HG03469 (cell line): ENCODE data around the gene SHMT2.

Experiments used
- ATAC-seq: cut with Tn5 transposase; IDR thresholded peaks from one replicate; pipeline ENCODE4 v1.9.1; 2021; ENCODE audit warnings: mild to moderate bottlenecking, moderate library complexity, moderate number of reproducible peaks; ENCODE audit not compliant: unreplicated experiment

SHMT2 gene

DNA sequence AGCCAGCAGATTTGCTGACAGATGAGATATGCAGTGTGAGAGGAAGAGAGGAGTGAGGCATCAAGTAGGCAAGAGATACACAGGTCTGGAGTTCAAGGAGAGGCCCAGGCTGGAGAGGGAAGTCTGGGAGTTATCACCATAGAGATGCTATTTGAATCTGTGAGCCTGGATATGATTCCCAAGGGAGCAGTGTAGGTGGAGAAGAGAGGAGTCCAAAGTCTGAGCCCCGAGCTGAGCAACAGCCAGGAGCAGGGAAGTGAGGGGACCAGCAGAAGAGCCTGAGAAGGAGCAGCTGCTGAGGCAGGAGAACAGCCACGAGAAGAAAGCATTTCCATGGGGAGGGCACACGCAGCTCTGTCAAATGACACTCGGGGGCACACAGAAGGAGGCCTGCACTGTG, 33.1 kb upstream of the SHMT2 start:
- no peak for ATAC-seq

DNA sequence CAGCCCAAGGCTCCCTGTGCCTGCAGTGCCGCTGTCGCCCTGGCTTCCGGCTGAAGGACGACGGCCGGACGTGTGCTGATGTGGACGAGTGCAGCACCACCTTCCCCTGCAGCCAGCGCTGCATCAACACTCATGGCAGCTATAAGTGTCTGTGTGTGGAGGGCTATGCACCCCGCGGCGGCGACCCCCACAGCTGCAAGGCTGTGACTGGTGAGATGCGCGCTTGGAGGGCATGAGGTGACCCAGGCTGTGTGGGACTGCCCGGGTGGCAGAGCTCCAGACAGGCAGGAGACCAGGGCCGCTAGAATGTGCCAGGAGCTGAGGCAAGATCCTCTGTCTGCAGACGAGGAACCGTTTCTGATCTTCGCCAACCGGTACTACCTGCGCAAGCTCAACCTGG, 32.6 kb upstream of the SHMT2 start:
- ATAC-seq, result no peak

DNA sequence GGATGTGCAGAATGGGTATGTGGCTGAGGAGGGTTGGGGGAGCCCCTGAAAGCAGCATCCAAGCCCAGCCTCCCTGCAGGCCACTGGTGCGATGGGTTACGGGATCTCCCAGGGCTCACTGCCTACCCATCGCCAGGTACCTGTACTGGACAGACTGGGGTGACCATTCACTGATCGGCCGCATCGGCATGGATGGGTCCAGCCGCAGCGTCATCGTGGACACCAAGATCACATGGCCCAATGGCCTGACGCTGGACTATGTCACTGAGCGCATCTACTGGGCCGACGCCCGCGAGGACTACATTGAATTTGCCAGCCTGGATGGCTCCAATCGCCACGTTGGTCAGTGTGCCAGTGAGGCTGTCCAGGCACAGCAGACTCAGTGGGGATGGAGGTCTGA, 31.2 kb upstream of the SHMT2 start:
- no peak for ATAC-seq

DNA sequence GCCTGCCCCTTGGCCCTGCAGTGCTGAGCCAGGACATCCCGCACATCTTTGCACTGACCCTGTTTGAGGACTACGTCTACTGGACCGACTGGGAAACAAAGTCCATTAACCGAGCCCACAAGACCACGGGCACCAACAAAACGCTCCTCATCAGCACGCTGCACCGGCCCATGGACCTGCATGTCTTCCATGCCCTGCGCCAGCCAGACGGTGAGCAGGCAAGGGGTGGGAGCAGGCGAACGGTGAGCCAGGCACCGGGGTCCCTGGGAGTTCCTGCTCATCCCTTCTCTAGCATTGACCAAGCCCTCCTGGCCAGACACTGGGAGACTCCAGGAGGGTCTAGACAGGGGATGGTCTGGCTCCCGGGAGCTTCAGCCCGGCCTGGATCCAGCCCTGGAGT, 30.3 kb upstream of the SHMT2 start:
- ATAC-seq, result no peak

DNA sequence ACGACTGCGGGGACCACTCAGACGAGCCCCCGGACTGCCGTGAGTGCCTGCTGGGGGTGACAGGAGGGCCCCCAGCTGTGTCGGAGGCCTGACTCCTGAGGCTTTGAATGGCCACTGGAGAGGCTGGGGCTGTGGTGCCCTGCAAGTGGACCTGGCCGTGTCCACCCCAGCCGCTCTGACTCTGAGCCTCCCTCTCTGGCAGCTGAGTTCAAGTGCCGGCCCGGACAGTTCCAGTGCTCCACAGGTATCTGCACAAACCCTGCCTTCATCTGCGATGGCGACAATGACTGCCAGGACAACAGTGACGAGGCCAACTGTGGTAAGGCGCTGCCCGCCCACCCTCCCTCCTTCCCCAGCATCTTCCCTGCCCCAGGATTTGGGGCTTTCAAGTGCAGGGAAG, 29.0 kb upstream of the SHMT2 start:
- ATAC-seq, result no peak

DNA sequence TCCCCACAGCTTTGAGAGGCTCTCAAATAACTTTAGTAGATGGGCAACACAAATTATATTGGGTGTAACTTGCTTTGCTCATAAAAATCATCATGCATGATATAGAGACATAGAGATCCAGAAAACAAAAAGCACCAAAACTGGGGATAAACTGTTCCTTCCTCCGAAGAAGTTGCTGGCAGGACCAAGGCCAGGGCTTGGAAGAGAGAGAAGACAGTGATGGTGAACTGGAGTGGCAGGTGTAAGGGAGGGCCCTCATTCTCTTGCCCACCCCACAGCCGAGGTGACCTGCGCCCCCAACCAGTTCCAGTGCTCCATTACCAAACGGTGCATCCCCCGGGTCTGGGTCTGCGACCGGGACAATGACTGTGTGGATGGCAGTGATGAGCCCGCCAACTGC, 28.3 kb upstream of the SHMT2 start:
- no peak for ATAC-seq

DNA sequence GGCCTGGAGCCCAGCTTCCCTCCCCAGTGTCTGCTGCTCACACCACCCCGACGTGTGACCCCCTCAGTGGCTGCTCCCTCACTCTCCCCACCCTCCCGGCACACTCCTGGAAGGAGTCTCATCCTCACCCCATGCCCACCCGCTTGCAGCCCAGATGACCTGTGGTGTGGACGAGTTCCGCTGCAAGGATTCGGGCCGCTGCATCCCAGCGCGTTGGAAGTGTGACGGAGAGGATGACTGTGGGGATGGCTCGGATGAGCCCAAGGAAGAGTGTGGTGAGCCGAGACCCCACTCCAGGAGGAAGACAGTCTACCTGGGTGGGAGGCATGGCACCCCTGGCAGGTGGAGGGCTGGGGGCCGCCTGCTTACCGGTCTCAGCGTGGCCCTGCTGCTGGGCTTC, 27.9 kb upstream of the SHMT2 start:
- ATAC-seq, result no peak

DNA sequence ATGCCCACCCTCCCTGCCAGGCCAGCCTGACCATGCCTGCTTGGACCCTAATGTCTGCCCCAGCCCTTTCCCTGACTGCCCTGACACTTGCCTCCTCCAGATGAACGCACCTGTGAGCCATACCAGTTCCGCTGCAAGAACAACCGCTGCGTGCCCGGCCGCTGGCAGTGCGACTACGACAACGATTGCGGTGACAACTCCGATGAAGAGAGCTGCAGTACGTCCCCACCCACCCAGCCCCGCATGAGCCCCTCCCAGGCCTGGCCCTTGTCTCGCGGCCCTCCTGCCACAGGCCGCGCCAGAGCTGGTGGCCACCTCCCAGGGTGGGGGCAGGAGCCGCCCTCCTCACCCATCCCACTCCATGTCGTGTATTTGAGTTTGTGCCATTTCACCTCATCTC, 27.2 kb upstream of the SHMT2 start:
- ATAC-seq, result no peak

DNA sequence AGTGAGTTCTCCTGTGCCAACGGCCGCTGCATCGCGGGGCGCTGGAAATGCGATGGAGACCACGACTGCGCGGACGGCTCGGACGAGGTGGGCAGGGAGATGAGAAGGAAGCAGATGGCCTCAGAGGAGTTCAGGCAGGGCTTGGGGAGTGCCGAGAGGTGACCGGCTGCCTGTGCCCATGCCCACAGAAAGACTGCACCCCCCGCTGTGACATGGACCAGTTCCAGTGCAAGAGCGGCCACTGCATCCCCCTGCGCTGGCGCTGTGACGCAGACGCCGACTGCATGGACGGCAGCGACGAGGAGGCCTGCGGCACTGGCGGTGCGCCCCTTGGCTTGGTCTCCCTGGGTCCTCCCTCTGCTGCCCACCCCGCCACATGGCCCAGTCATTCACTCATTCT, 26.3 kb upstream of the SHMT2 start:
- ATAC-seq, result no peak

DNA sequence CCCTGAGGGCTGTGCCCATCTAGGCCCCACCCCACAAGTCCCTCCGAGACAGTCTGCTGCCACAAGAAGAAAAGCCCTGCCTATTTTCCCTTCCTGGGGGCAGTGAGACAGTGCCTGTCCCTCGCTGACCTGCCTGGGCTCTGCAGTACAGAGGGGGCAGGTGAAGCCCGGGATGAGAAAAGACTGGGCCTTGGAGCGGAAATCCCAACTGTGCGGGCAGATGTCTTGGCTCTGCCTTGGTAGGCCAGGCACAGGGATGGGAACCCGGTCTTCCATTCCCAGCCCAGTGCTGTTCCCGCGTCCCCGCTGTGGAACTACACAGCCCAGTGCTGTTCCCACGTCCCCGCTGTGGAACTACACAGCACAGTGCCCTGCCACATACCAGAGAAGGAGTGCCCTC, 25.7 kb upstream of the SHMT2 start:
- ATAC-seq, result no peak

DNA sequence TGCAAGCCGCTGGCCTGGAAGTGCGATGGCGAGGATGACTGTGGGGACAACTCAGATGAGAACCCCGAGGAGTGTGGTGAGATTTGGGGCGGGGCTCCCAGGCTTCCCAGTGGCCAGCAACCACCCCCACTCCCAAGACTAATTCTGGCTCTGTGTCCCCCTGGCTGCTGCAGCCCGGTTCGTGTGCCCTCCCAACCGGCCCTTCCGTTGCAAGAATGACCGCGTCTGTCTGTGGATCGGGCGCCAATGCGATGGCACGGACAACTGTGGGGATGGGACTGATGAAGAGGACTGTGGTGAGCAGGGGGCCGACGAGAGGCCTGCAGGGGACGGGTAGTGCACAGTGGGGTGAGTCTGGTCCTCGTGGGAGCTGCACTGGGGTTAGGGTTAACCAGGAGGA, 25.1 kb upstream of the SHMT2 start:
- no peak for ATAC-seq

DNA sequence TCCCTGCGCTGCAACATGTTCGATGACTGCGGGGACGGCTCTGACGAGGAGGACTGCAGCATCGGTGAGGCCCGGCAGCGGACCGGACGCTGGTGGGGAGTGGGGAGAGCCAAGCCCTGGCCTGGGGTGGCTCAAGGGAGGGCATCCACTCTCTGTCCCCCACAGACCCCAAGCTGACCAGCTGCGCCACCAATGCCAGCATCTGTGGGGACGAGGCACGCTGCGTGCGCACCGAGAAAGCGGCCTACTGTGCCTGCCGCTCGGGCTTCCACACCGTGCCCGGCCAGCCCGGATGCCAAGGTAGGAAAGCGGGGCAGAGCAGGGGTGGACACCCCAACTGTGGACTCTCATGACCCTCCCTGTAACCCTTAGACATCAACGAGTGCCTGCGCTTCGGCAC, 24.3 kb upstream of the SHMT2 start:
- no peak for ATAC-seq

DNA sequence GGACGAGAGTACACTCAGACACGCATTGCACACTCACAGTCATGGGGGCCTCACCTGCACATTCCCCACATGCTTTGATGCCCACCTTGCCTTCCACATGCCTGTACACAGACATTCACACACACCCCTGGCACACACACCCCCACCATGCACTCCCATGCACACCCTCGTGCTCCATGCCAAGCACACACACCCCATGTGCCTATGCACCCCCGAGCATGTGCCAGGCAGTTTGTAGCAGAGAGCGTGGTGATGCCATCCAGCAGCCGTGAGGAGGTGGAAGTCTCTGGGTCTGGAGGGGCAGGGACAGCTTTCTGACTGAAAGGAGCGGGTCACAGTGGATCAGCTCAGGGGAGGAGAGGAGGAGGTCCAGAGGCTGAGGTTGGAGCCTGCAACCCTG, 23.6 kb upstream of the SHMT2 start:
- ATAC-seq, result no peak

DNA sequence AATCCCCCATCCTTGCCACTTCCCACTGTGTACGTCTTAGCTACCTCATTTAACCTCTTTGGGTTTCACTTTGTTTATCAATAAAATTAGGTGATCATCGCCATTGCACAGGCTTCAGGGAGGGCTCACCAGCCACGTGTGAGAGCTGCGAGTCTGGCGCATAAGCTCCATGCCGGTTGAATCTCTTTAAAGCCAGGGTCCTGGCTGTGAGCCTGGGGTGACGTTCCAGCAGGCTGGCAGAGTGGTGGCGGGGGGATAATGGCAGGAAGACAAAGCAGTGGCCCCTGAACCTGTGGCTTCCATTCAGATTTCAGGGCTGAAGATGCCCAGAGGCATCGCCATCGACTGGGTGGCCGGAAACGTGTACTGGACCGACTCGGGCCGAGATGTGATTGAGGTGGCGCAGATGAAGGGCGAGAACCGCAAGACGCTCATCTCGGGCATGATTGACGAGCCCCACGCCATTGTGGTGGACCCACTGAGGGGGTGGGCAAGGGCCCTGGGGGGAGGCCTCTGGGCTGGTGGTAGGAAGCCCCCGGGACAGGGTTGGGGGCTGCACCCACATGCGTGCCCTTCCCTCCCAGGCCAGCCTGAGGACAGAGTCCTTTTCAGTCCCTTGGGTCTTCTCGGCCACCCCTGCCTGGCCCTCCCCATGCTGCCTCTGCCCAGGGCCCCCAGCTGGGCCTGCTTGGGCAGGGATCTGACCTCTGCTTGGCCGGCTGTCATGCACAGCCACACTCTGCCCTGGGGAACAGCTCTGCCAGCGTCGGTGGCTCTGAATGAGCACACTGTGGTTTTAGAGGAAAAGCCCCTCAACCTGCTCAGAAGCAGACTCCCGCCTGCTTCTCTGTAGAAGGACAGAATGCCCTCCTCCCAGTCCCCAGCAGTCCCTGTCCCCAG, 21.5 kb upstream of the SHMT2 start:
- no peak for ATAC-seq

DNA sequence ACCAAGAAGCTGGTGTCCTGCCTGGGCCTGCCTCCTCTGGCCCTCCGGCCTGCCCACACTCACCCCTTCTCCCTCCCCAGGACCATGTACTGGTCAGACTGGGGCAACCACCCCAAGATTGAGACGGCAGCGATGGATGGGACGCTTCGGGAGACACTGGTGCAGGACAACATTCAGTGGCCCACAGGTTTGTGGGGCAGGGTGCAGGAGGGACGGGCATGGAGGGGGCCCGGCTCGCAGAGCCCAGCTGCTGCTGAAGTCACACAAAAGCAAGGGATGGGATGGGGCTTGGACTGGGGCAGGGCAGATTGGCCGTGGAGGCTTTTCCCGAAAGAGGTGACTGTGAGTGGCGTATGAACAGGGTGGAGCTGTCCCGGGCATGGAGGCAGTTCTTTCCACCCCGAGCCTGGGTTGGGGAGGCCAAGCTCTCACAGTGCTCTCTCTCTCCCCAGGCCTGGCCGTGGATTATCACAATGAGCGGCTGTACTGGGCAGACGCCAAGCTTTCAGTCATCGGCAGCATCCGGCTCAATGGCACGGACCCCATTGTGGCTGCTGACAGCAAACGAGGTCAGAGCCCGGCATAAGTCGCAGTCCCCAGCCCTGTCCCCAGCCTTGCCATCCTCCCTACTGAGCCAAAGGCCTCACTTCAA, 20.8 kb upstream of the SHMT2 start:
- no peak for ATAC-seq

DNA sequence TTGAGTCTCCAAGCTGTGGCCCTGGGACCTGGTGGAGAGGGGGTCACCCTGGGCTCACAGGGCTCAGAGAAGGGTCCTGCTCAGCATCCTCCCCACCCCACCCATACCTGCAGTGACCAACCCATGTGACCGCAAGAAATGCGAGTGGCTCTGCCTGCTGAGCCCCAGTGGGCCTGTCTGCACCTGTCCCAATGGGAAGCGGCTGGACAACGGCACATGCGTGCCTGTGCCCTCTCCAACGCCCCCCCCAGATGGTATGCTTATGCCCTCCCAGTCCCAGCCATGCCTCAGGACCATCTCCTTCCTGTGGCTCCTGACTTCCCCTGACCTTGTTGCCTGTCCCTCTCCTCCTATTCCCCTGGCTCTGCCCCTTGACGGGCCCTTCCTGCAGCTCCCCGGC, 19.6 kb upstream of the SHMT2 start:
- ATAC-seq, result no peak

DNA sequence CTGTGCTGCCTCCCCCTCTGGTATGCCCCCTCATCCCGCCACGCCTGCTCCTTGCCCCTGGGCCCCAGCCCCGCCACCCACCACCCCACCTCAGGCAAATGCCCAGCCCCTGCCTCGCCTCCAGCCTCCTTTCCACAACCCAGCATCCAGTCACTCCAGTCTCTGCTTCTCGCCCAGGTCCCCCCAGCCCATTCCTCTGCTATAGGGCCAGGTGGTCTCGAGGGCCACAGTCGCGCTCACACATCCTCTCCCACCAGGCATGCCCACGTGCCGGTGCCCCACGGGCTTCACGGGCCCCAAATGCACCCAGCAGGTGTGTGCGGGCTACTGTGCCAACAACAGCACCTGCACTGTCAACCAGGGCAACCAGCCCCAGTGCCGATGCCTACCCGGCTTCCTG, 19.1 kb upstream of the SHMT2 start:
- ATAC-seq, result no peak

DNA sequence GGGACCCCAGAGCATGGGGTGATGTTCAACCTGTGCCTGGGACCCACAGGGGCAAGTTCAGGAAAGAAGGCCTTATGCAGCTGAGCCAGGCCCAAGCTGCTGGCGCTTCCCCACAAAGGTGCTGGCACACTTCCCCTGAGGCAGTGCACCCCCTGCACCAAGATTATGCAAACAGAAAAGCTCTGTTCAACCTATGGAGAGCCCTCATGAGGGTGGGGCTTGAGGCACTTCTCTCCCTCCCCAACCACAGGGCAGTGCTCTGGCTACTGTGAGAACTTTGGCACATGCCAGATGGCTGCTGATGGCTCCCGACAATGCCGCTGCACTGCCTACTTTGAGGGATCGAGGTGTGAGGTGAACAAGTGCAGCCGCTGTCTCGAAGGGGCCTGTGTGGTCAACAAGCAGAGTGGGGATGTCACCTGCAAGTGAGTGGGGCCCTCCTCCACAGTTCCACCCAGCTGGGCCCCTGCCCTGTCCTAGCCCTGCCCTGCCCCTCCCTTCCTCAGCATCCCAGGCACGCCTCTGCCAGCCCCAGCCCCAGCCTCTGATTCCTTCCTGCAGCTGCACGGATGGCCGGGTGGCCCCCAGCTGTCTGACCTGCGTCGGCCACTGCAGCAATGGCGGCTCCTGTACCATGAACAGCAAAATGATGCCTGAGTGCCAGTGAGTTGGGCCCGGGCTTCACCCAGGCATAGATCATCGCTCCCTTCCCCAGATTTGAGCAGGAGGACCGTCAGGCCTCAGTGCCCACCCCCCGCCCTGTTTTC, 18.4 kb upstream of the SHMT2 start:
- no peak for ATAC-seq

DNA sequence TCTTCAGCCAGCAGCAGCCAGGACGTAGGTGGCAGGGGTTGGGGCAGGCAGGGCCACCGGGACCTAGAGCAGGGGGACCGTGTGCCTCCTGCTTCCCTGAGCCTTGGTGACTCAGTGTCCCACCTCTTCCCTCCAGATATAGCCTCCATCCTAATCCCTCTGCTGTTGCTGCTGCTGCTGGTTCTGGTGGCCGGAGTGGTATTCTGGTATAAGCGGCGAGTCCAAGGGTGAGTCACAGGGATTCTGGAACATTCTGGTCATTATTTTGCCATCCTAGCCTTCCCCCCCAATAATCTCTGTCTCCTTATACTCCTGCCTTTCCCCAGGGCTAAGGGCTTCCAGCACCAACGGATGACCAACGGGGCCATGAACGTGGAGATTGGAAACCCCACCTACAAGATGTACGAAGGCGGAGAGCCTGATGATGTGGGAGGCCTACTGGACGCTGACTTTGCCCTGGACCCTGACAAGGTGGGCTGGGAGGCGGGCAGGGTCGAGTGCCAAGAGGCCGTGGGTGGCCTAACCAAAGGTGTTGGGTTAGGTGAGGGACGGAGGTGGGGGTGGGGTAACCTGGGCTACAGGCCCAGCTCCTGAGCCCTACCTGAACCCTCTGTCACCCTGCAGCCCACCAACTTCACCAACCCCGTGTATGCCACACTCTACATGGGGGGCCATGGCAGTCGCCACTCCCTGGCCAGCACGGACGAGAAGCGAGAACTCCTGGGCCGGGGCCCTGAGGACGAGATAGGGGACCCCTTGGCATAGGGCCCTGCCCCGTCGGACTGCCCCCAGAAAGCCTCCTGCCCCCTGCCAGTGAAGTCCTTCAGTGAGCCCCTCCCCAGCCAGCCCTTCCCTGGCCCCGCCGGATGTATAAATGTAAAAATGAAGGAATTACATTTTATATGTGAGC, 17.5 kb upstream of the SHMT2 start:
- no peak for ATAC-seq

DNA sequence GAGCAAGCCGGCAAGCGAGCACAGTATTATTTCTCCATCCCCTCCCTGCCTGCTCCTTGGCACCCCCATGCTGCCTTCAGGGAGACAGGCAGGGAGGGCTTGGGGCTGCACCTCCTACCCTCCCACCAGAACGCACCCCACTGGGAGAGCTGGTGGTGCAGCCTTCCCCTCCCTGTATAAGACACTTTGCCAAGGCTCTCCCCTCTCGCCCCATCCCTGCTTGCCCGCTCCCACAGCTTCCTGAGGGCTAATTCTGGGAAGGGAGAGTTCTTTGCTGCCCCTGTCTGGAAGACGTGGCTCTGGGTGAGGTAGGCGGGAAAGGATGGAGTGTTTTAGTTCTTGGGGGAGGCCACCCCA, 16.8 kb upstream of the SHMT2 start:
- ATAC-seq, result no peak
